HG02678 (cell line): ENCODE measurements around the gene MRPS2.
"Not testable (repeated sequence)": the region's sequence is repeated elsewhere in the genome, so short reads cannot be mapped to it uniquely, and the experiment has no call there.

Source experiments
- ATAC-seq: cut with Tn5 transposase; IDR thresholded peaks from one replicate; pipeline ENCODE4 v1.9.1; 2021; ENCODE audit warnings: mild to moderate bottlenecking, moderate library complexity; ENCODE audit not compliant: unreplicated experiment

The MRPS2 gene

DNA sequence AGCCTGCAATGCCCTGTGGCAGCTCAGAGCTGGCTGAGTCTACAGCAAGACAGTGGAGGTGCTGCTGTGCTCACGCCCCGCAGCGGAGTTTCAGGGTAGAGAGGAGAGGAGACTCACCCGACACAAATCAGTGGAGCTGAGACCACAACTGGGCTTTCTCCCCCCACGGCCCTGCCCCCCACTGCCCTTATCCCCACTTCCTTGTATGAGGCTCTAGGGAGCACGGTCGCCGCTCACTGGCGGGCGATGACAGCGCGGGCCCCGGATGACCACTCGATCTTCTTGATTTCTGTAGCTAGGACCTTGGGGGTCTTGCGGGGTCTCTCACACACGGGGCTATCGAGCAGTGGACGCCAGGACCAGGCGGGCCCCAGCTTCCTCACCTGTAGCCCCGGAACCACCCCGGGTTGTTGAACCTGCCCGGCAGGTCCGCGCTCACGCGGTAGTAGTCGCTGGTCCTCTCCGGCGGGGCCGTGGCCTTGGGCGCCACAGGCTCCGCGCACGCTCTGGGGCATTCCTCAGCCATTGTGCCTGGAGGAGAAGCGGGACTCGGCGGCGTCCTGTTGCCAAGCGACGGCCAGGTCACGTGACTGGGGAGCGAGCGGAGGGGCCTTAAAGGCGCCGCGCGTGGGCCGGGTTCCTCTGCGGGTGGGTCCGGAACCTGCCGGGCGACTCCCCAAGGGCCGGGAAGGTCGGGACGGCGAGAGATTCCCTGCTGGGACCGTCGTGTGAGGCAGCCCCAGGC, 984 bp upstream of the MRPS2 start:
- peak; percentile 56 for ATAC-seq

DNA sequence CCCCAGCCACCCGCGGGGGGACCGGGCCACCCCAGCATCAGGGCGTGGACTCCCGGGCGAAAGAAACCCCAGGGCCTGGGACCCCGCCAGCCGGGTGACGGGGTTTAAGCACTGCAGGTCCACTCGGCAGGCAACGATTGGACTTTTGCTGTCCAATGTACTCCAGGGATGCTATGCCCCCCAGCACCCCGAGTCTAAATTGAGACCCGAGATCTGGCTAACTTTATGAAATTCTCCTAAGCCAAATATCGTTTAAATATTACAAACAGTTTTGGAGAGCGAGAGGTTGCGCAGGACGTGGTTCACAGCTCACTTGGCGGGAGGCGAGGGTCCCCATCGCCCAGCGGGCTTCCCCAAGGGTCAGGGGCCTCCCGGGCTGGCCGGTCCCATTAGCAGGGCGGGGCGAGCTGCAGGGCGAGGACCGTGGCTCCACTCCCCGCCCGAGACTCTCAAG, 384 bp upstream of the MRPS2 start:
- peak; percentile 3 for ATAC-seq

GRCh38 chr9:135501261-135502167, 1.0 kb downstream of the MRPS2 start:
- no peak for ATAC-seq

DNA sequence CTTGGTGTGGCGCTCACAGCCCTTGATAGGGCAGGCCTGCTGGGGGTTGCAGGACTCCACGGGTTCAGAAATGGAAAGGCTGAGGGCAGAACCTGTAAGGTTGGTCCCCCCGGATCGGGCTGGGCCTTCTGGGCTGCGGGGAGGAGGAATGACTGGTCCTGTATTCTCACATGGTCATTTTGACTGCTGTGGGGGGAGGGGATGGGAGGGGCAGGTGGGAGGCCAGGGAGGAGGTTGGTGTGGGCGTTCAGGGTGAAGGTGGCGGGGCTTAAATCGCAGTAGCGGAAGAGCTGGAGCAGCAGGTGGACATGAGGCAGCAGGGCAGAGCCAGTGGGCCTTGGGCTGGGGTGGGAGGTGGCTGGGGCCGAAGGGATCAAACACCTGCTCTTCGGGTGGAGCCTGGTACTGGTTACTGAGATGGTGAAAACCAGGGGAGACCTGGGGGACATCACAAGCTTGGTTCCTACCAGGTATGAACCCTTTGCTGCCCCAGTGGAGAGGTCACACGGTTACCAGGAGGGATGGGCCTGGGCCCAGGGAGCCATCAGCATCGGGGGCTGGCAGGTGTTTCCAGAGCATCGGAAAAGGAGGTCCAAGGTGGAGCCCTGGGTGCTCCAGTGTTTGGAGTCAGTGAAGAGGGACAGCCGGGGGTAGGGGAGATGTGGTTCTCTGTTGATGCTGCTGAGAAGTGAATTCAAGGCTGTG, 1.8 kb downstream of the MRPS2 start:
- no peak for ATAC-seq

DNA sequence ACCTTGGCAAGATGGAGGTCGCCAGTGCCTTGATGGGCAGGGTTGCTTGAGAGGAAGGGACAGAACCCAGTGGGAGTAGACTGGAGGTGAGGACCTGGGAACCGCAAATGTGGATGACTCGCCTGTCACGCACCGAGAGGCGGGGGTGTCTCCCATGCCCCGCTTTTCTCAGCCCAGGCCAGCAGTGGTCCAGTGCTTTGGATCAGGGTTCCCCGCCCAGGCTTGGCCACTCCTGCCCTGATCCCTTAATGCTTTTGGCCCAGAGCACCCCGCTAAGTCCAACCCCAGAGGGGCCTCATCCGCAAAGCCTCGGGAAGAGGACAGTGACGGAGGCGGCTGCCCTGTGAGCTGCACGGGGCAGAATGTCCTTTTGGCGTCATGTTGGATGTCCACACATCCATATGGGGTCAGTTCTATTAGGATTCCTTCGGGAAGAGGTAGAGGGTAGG, 2.4 kb downstream of the MRPS2 start:
- ATAC-seq = no peak

DNA sequence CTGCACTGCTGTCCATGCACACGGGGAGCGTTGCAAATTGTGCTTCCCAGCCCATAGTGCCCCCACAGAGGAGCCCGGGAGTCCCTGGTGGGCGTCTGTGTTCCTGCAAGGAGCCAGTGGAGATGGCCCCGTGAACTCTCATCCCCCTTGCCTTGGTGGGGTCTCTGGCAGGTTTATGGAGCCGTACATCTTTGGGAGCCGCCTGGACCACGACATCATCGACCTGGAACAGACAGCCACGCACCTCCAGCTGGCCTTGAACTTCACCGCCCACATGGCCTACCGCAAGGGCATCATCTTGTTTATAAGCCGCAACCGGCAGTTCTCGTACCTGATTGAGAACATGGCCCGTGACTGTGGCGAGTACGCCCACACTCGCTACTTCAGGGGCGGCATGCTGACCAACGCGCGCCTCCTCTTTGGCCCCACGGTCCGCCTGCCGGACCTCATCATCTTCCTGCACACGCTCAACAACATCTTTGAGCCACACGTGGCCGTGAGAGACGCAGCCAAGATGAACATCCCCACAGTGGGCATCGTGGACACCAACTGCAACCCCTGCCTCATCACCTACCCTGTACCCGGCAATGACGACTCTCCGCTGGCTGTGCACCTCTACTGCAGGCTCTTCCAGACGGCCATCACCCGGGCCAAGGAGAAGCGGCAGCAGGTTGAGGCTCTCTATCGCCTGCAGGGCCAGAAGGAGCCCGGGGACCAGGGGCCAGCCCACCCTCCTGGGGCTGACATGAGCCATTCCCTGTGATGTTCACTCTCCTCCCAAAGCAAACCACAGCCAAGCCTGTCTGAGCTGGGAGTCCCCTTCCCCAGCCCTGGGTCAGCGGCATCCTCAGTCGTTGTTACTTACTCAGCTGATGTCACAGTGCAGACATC, 3.1 kb downstream of the MRPS2 start:
- no peak for ATAC-seq

DNA sequence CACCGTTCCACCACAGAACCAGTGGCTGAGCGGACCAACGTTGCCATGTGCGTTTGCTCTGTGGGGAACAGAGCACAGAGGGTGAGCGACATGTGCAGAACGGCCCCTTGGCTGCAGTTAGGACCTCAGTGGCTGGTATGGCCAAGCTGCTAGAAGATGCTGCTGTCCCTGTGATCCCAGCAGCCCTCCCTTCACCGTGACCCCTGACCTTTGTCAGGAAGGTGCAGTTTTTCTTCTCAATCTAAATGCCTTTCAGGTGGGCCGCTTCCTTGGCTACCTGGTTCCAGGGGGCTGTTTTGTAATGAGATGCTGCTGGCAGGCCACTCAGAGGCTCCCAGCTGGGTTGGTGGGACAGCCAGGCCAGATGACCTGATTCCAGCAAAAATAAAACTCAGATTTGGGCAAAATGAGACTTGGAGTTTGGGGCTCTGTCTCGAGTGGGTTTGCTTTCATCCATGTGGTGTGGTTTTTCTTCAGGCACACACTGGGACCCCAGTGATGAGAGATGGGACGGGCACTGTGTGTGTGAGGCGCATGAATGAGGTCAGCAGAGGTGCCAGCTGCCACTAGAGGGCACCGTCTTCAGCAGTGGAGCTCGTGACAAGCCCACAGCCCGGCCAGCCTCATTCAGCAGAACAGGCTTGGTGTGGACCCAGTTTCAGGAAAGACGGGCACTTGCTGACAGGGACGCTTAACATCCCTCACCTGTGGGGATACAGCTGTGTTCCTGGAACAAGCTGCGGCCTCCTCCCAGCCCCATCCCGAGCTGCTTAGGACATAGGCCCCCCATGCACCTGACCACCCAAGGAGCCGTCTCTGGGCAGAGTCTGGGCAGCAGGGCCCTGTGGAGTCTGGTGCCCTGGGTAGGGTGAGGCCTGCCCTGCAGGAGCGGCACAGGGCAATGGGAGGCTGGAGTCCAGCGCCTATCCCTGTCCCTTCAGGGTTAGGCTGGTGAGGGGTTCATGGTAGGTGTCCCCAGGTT, 4.1 kb downstream of the MRPS2 start:
- no peak for ATAC-seq

DNA sequence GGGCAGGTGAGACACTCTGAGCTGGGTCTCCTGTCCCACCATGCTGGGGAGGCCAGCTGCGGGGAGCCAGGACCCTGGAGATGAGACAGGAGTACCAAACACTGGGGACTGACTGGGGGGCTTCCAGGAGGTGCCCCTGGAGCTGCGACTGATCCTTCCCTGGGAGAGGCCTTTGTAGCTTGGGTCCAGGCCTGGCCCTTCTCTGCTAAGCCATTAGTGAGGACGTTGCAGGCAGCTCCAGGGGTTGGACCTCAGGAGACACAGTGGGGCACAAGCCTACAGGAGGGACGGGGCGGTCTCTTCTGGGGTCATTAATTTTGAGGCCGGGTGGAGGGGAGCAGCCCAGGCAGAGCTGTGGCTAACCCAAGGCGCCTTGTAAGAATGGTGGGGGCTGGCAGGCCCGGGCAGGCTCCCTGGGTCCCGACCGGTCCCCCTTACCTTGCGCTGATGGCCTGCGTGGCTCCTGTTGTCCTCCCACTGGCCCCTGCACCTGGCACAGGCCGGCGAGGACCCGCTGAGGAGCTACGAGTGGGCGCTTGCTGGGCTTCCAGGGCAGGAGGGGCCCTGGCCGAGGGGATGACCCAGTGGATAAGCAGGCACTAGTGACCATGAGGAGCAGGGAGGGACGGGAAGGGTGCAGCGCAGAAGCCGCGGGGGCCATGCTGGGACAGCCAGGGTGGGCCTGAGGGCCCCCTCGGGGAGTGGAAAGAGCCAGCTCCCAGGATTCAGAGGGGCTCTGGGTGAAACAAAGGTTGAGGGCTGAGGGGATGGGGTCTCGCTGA, 5.1 kb downstream of the MRPS2 start:
- no peak for ATAC-seq

DNA sequence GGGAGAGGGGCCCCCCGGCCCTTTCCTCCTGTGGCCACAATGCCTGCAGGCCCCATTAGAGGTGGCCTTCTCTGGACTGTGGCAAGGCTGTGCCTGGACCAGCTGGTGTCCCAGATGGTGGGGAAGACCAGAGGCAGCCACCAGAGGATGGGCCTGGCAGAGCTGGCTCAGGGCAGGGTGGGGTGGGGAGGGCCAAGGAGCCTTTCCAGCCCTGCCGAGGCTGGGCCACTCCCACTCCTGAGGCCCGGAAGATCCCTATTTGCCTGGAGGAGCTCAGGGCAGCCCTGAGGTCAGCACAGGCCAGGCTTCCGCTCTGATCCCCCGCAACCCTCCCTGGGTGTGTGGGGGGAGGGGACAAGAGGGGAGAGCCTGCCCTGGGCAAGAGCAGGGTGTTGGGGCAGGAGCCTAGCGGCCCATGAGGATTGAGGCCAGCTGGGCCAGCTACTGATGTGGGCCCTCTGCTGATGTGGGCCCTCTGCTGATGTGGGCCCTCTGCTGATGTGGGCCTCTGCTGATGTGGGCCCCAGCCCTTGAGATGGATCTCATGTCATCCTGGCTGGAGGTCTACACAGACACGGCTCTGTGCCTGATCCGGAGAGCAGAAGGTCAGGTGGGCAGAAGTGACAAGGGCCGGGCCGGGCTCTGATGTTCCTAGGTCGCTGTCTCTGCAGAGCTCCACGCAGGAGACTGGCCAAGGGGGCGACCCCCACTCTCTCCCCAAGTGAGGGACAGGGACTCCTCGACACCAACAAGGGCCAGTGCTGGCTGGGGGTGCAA, 6.0 kb downstream of the MRPS2 start:
- ATAC-seq = no peak

GRCh38 chr9:135507104-135508035, 6.9 kb downstream of the MRPS2 start:
- no peak for ATAC-seq

GRCh38 chr9:135508211-135508820, 7.8 kb downstream of the MRPS2 start:
- no peak for ATAC-seq

- no peak for ATAC-seq
Measured at GRCh38 chr9:135509458-135509857, 9.0 kb downstream of the MRPS2 start.

DNA sequence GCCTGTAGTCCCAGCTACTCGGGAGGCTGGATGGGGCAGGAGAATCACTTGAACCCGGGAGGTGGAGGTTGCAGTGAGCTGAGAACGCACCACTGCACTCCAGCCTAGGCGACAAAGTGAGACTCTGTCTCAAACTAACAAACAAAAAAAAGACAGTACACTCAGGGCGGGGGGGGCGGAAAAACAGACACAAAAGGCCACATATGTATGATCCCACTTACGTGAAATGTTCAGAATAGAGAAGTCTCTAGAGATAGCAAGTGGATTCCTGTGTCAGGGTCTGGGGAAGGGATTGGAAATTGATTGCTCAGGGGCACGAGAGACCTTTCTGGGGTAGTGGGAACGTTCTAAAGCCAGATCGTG, 11.7 kb downstream of the MRPS2 start:
- ATAC-seq = no peak

DNA sequence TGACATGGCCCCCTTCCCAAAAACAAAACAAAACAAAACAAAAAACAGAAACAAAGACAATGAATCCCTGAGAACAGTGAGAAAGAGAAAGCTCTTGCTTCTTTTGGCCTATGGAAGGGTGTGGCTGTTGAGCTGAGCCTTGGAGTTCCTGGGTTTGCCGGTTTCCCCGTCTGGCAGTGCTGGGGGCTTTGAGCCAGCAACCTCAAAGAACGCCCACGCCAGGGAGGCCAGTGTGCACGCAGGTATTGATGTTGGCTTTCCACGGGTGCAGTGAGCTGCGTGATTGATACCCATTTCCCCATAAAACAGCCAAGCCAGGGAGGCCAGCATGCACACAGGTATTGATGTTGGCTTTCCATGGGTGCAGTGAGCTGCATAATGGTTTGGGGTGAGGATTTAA, 12.4 kb downstream of the MRPS2 start:
- no peak for ATAC-seq

- ATAC-seq = no peak
Measured at GRCh38 chr9:135513351-135513846, 12.9 kb downstream of the MRPS2 start.

DNA sequence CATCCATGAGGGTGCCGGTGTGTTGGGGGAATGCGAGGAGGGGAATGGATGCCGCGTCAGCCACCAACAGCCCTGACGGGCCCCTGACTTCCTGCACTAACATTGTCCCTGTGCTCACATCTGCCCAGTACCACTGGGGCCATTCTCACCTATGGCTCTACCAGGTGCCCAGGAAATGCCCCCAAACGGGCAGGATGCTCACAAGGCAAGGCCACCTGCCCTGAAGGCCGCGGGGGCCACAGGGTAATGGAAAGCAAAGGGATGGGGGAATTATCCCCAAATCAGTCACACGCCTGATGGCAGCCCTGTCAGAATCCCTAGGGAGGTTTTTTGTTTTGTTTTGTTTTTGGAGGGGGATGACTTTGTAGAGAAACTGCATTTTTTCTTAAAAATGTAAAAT, 13.4 kb downstream of the MRPS2 start:
- not testable (repeated sequence) for ATAC-seq
